ENCODE results near the gene DISC1. TPM values are rescaled to one million over a fixed set of nuclear protein-coding genes. Genes with fewer than 3 reads are reported as not detected.

Gene DISC1
- total RNA-seq, 1 experiment from 2014 or later = 9.8 TPM

- peaks cover 9% of the 10 kb centered on the region for H3K4me1 Mint-ChIP-seq (ENCODE audit: low read depth, unreplicated experiment)
- peak overlapping the region; percentile 81 for H3K4me3 Mint-ChIP-seq (ENCODE audit: low read depth, unreplicated experiment)
- DNase-seq = no peak
- peaks cover 13% of the 10 kb centered on the region for H3K27me3 Mint-ChIP-seq (ENCODE audit: unreplicated experiment)
- H3K9me3 Mint-ChIP-seq (ENCODE audit: low read depth, unreplicated experiment) = no peaks in the 10 kb centered on the region
- no peak overlapping the region for H3K27ac Mint-ChIP-seq (ENCODE audit: unreplicated experiment)
- TF ChIP-seq CTCF (IDR thresholded peaks at IDR 0.05; ENCODE audit: unreplicated experiment) = no peak
- no TSS peak for BruUV-seq (replicated peaks)
- H3K36me3 Mint-ChIP-seq (ENCODE audit: insufficient read depth, unreplicated experiment) = peaks cover 12% of the 10 kb centered on the region
- CTCF ChIA-PET = interaction anchor here (1.0 to 2.7 kb wide), 2 partner anchors 158 to 264 kb away, joined by 3 to 8 read pairs; partner anchors contain the start of gene SPRTN
- intact Hi-C loops (cut with micrococcal nuclease; ENCODE audit: unreplicated experiment) = loop anchor here (5.0 kb wide), 1 partner anchor 360 kb away; the partner anchor contains the start of gene GNPAT
Measured at GRCh38 chr1:231602673-231602984, 24.0 kb upstream of the DISC1 start.

- H3K27ac Mint-ChIP-seq (ENCODE audit: unreplicated experiment) = peak overlapping the region; percentile 17
- H3K4me1 Mint-ChIP-seq (ENCODE audit: low read depth, unreplicated experiment) = peaks cover 9% of the 10 kb centered on the region
- peaks cover 13% of the 10 kb centered on the region for H3K27me3 Mint-ChIP-seq (ENCODE audit: unreplicated experiment)
- H3K36me3 Mint-ChIP-seq (ENCODE audit: insufficient read depth, unreplicated experiment) = peaks cover 12% of the 10 kb centered on the region
- peak; percentile 66 for TF ChIP-seq CTCF (IDR thresholded peaks at IDR 0.05; ENCODE audit: unreplicated experiment)
- H3K9me3 Mint-ChIP-seq (ENCODE audit: low read depth, unreplicated experiment) = no peaks in the 10 kb centered on the region
- H3K4me3 Mint-ChIP-seq (ENCODE audit: low read depth, unreplicated experiment) = peak overlapping the region; percentile 81
- CTCF ChIA-PET = interaction anchor here (0.6 to 2.7 kb wide), 5 partner anchors 36 to 282 kb away, joined by 3 to 8 read pairs (median 3); partner anchors contain the start of gene SPRTN
- BruUV-seq (replicated peaks) = no TSS peak
- intact Hi-C loops (cut with micrococcal nuclease; ENCODE audit: unreplicated experiment) = loop anchor here (5.0 kb wide), 1 partner anchor 361 kb away; the partner anchor contains the start of gene GNPAT
- peak; percentile 58 for DNase-seq
Measured at GRCh38 chr1:231603598-231604275, 22.9 kb upstream of the DISC1 start.

- no TSS peak for BruUV-seq (replicated peaks)
- peaks cover 12% of the 10 kb centered on the region for H3K36me3 Mint-ChIP-seq (ENCODE audit: insufficient read depth, unreplicated experiment)
- peaks cover 14% of the 10 kb centered on the region for H3K27me3 Mint-ChIP-seq (ENCODE audit: unreplicated experiment)
- DNase-seq = no peak
- H3K27ac Mint-ChIP-seq (ENCODE audit: unreplicated experiment) = no peak overlapping the region
- peak overlapping the region; percentile 81 for H3K4me3 Mint-ChIP-seq (ENCODE audit: low read depth, unreplicated experiment)
- intact Hi-C loops (cut with micrococcal nuclease; ENCODE audit: unreplicated experiment) = loop anchor here (5.0 kb wide), 1 partner anchor 362 kb away; the partner anchor contains the start of gene GNPAT
- no peak for TF ChIP-seq CTCF (IDR thresholded peaks at IDR 0.05; ENCODE audit: unreplicated experiment)
- CTCF ChIA-PET = interaction anchor here (0.6 to 2.7 kb wide), 2 partner anchors 36 to 266 kb away, joined by 3 to 8 read pairs; partner anchors contain the start of gene SPRTN
- H3K9me3 Mint-ChIP-seq (ENCODE audit: low read depth, unreplicated experiment) = no peaks in the 10 kb centered on the region
- peaks cover 9% of the 10 kb centered on the region for H3K4me1 Mint-ChIP-seq (ENCODE audit: low read depth, unreplicated experiment)
Measured at GRCh38 chr1:231604276-231604621, 22.3 kb upstream of the DISC1 start.

- Mint-ChIP-seq H3K4me3 (ENCODE audit: low read depth, unreplicated experiment) (no peak overlapping the region), H3K9me3 (ENCODE audit: low read depth, unreplicated experiment) (no peaks in the 10 kb centered on the region), H3K4me1 (ENCODE audit: low read depth, unreplicated experiment) (peaks cover 9% of the 10 kb centered on the region), H3K27me3 (ENCODE audit: unreplicated experiment) (peaks cover 25% of the 10 kb centered on the region), H3K27ac (ENCODE audit: unreplicated experiment) (no peak overlapping the region), H3K36me3 (ENCODE audit: insufficient read depth, unreplicated experiment) (peaks cover 12% of the 10 kb centered on the region)
- DNase-seq = no peak
- no TSS peak for BruUV-seq (replicated peaks)
- intact Hi-C loops (cut with micrococcal nuclease; ENCODE audit: unreplicated experiment) = no loop called here
- TF ChIP-seq CTCF (IDR thresholded peaks at IDR 0.05; ENCODE audit: unreplicated experiment) = no peak
- CTCF ChIA-PET = interaction anchor here (0.6 kb wide), 1 partner anchor 559 kb away, joined by 3 read pairs; no protein-coding TSS in a partner anchor
Measured at GRCh38 chr1:231605149-231606100, 21.2 kb upstream of the DISC1 start.

Measured in Calu3 (cell line).